PC-3 (cell line): Measurements from ENCODE around the gene COPS3.

ENCODE experiments used
- EZH2 ChIP-seq: fragments of 300-600 bp; sonication (generic); IDR thresholded peaks from one replicate; pipeline ENCODE4 v1.6.1; 2017; ENCODE audit warnings: antibody characterized with exemption, mild to moderate bottlenecking, low read length; ENCODE audit not compliant: unreplicated experiment
- EZH2phosphoT487 ChIP-seq: fragments of 300-600 bp; sonication (generic); IDR thresholded peaks from 2 replicates; pipeline ENCODE4 v1.6.1; 2018; ENCODE audit warnings: mild to moderate bottlenecking, antibody characterized with exemption, low read length, borderline replicate concordance
- TF ChIP-seq, protein P1 (sequence below): fragments of 300-600 bp; sonication (generic); conservative IDR thresholded peaks from 2 replicates; pipeline ENCODE4 v1.5.1; 2017; ENCODE audit warnings: antibody characterized with exemption, low read depth, mild to moderate bottlenecking, low read length

DNA sequence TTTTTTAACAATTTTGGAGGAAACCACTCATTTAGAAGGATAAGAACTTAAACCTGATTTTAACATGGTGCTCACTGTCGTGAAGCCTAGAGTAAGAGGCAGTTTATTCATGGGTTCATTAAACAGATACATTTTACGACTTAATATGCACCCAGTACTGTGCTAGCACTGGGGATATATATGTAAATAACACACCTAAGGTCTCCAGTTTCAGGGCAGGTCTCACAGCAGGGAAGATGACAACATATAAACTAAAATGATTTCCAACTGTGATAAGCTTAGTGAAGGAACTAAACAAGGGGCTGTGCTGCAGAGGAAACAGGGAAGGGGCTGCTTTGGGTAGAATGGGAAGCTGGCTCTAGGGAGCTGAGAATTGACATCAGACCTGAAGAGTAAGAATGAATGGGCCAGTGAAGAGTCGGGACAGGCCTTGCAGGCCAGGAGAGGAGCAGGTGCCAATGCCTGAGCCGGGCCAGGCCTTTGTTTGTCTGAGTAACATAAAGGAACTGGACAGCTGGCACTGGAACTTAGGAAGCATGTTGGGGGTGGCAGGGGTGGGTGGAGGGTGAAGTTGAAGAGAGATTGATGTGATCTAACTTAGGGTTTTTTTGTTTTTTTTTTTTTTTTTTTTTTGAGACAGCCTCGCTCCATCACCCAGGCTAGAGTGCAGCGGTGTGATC lies 34.2 kb upstream of the COPS3 start:
- TF ChIP-seq, protein P1, sequence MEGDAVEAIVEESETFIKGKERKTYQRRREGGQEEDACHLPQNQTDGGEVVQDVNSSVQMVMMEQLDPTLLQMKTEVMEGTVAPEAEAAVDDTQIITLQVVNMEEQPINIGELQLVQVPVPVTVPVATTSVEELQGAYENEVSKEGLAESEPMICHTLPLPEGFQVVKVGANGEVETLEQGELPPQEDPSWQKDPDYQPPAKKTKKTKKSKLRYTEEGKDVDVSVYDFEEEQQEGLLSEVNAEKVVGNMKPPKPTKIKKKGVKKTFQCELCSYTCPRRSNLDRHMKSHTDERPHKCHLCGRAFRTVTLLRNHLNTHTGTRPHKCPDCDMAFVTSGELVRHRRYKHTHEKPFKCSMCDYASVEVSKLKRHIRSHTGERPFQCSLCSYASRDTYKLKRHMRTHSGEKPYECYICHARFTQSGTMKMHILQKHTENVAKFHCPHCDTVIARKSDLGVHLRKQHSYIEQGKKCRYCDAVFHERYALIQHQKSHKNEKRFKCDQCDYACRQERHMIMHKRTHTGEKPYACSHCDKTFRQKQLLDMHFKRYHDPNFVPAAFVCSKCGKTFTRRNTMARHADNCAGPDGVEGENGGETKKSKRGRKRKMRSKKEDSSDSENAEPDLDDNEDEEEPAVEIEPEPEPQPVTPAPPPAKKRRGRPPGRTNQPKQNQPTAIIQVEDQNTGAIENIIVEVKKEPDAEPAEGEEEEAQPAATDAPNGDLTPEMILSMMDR, result no peak
- TF ChIP-seq EZH2phosphoT487 (no peak), EZH2 (no peak)
